ENCODE measurements around the gene CROT. TPM values are rescaled to one million over a fixed set of nuclear protein-coding genes. Genes with fewer than 3 reads are reported as not detected.

The CROT gene
- total and polyA plus RNA-seq, 2 experiments from 2014 or later = 8.9 to 14.0 TPM

GRCh38 chr7:87363342-87363741 is 17.9 kb downstream of the CROT start:
- Mint-ChIP-seq H3K9me3 (peaks cover 5% of the 10 kb centered on the region; the same call in 2 of the 3 replicates), H3K4me1 (no peaks in the 10 kb centered on the region), H3K27ac (no peak overlapping the region), H3K4me3 (no peak overlapping the region), H3K27me3 (ENCODE audit: insufficient read depth, low read depth, poor library complexity) (no peaks in the 10 kb centered on the region), H3K36me3 (ENCODE audit: low read depth) (peaks cover 22% of the 10 kb centered on the region)
- H3K79me2 ChIP-seq (replicated peaks; ENCODE audit: insufficient read depth) = no peaks in the 10 kb centered on the region
- H3K4me3 ChIP-seq = no peak overlapping the region
- TF ChIP-seq POLR2AphosphoS5 (IDR thresholded peaks at IDR 0.05; ENCODE audit: low read depth) (no peak), NANOG (IDR thresholded peaks at IDR 0.05; ENCODE audit: borderline replicate concordance) (no peak), ETS1 (IDR thresholded peaks at IDR 0.05) (no peak), REST (IDR thresholded peaks at IDR 0.05; ENCODE audit: unreplicated experiment) (no peak), ZNF331 (CRISPR knock-in tag; IDR thresholded peaks at IDR 0.05; ENCODE audit: low read depth) (no peak), EZH2 (IDR thresholded peaks at IDR 0.05; ENCODE audit: low read depth, unreplicated experiment) (no peak), STAT1 (IDR thresholded peaks at IDR 0.05; ENCODE audit: unreplicated experiment) (no peak), CTCF (conservative IDR thresholded peaks at IDR 0.05; ENCODE audit: low read depth in 2 of 2) (no peak), JUNB (IDR thresholded peaks at IDR 0.05; ENCODE audit: unreplicated experiment) (no peak), CREB1 (CRISPR knock-in tag; IDR thresholded peaks at IDR 0.05; ENCODE audit: low read depth) (no peak), ZNF462 (CRISPR knock-in tag; IDR thresholded peaks at IDR 0.05) (no peak), EZH2phosphoT487 (IDR thresholded peaks at IDR 0.05; ENCODE audit: unreplicated experiment) (no peak), ZNF114 (CRISPR knock-in tag; IDR thresholded peaks at IDR 0.05) (no peak)
- no peaks in the 10 kb centered on the region for H3K36me3 ChIP-seq (ENCODE audit: insufficient read depth)
- DNase-seq (ENCODE audit: low spot score) (no peak), ATAC-seq (no peak)
- H3K9me2 ChIP-seq (ENCODE audit: insufficient read depth) = 0 out of 2 replicates have a peak, but pooled peaks cover 4% of the 10 kb centered on the region
- no peaks in the 10 kb centered on the region for H3F3A ChIP-seq (replicated peaks; ENCODE audit: low read depth)
- H3K27me3 ChIP-seq (ENCODE audit: insufficient read depth) = no peaks in the 10 kb centered on the region
- H2AFZ ChIP-seq = no peak overlapping the region
- H3K4me1 ChIP-seq (ENCODE audit: insufficient read depth) = no peaks in the 10 kb centered on the region
- H4K20me1 ChIP-seq (replicated peaks; ENCODE audit: insufficient read depth) = no peaks in the 10 kb centered on the region
- H3K27ac ChIP-seq (ENCODE audit: low read depth) = no peak overlapping the region
- no peak overlapping the region for H3K4me2 ChIP-seq

Data from GM23338 (cell line).